Non-pigmented ciliary epithelial cell (primary cell): ENCODE measurements around the gene SLC25A21.

ENCODE experiments used
- DNase-seq: peaks from one replicate; pipeline ENCODE4 v3.0.0-alpha.2; 2010; ENCODE audit warnings: low read depth

The SLC25A21 gene

DNA sequence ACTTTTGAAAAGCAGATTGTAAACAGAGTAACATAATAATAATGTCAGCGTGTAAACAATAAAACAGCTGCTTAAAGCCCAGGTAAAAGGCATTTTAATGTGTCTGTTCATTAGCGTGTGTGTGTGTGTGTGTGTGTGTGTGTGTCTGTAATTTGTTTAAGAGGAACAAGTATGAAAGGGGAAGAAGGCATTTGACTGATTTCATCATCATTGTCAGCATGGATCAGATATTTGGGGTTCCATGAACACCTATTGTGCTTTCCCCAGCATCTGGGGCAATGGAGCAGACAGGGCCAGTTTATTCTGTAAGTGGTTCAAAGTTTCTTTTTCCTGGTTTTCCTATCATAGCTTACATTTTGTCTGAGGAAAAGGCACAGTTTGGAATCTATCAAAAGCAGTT, 28.9 kb downstream of the SLC25A21 start:
- no peak for DNase-seq

DNA sequence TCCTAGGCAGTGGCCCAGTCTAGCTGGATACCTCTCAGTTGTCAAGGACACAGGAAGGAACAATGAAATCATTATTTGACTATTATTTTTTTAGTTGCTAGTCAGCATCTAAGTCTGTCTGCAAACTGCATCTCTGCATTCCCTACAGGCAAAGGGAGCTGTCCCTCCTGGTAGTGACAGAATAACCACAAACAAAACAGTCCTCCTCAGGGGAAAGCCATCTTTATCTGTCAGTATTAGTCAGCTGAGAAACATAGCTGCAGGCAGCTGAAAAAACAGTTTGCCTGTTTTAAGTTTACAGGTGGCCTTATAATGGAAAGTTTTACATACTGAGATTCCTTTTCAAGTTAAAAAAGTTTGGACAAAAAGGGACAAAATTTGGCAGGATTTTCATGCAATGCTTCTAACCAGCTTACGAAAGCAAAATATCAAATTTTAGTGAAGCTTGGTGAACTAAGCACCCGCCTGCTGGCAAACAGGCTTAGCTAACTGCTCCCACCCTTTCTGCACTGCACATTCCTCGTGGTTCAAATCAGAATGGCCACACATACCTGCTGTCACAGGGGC, 29.5 kb downstream of the SLC25A21 start:
- DNase-seq = no peak

DNA sequence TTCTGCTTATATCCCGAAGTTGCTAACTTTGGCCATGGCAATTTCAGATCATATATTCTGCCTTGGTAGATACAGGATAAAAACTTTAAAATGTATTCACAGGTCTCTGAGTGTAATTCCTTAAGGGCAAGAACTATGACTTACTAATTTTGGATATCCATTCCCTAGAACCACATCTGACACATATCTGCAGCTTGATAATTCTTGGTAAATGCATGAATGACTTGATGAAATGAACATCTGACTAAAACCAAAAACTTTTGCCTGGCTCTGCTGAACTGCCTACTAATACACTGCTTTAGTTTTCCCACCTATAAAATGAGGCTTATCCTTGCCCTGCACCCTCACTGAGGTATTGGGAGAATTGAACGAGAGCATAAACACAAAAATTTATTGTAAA, 32.2 kb downstream of the SLC25A21 start:
- no peak for DNase-seq

DNA sequence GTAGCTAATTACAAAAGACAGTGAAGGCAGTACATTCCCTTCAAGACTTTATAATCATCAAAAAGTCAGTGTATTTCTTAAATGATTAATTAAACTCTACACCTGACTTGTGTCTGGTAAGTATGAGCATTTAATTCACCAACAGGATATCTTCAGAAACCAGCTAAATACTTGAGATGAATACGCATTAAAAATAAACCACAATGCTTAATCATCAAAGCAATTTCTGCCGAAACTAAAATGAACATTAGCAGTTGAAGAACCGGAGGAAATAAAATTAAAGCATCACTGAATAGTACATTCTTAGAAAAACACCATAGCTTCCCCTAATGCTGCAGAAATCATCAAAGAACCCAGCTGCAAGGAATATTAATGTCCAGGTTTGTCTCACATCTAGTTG, 32.7 kb downstream of the SLC25A21 start:
- DNase-seq = no peak

DNA sequence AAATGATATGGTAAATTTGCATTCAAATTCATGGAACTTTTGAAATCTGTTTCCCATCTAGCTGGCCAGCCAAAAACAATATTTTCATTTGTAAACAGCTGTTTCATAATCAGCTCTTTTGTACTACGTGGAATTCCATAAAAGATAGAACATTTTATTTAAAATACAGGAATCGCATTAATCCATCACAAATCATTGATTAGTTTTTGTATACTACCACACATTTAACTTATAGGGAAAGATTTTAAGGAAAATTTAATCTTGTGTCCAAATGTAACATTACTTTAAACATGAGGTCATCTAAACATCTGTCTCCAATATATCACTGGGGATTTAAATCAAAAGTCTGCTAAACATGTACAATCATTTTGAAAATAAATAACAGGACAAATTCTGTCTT, 33.5 kb downstream of the SLC25A21 start:
- DNase-seq = no peak

DNA sequence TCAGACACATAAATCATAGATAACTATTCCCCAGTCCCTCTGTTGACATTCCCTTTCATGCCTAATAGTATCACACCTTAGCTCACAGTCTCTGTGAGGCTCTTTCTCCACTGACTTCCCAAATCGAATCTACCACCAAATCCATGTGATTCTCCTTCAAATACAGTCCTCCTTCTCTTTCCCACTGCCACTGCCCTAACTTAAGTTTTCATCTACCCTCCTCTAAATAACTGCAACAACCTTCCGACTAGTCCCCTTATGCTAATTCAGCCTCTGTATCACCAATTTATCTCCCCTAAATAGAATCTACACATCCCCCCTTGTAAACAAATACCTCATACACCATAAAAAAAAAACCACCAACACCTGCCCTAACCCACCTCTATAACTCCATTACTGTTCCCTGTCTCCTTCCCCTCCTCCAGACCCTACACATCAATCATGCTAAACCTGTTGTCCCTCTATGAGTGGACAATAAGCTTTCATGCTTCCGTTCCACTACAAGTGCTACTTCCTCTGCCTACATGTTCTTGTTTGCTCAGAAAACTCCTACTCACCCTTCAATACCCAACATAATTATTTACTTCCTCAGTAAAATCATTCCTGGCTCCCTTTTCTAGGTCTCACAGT, 39.0 kb downstream of the SLC25A21 start:
- no peak for DNase-seq

DNA sequence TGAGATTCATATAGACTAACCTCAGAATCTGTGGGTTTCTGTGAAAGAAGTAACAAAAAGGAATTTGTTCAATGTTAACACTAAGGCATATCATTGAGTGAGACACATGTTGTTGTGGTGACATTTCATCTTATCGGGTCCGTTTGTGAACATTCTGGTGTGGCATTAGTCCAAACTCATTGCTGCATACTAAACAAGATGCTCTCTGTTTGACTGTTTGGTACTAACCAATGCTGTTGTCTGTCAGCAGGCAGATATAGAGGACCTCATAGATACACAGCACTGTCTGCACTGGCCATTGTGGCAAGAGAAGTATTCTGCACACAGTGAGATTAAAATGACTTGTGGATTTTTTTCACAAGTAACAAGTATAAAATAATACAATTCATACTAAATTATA, 41.2 kb downstream of the SLC25A21 start:
- no peak for DNase-seq

DNA sequence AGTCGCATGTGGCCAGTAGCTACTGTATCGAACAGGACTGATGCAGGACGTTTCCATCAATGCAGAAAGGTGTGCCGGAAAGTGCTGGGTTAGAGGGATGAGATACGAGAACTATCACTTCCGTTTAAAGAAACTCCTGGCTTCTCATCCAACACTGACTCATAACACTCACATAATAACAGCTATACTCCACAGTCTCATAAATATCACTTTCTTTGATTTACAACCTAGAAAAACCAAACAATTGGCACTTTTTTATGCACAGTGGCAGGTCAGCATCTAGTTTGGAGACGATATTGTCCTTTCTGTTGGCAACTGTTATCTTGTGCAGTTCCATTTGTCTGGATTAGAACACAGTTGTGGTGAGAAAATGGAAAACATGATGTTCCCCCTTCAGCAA, 43.4 kb downstream of the SLC25A21 start:
- DNase-seq = no peak

DNA sequence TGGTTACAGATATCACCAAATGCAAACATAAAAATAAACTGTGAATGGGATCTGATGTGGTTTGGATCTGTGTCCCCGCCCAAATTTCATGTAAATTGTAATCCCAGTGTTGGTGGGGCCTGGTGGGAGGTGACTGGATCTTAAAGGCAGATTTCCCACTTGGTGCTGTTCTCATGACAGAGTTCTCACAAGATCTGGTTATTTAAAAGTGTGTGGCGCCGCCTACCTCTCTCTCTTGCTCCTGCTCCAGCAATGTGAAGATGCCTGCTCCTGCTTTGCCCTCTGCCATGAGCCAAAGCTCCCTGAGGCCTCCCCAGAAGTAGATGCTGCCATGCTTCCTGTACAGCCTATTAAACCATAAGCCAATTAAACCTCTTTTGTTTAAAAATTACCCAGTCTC, 47.8 kb downstream of the SLC25A21 start:
- no peak for DNase-seq

DNA sequence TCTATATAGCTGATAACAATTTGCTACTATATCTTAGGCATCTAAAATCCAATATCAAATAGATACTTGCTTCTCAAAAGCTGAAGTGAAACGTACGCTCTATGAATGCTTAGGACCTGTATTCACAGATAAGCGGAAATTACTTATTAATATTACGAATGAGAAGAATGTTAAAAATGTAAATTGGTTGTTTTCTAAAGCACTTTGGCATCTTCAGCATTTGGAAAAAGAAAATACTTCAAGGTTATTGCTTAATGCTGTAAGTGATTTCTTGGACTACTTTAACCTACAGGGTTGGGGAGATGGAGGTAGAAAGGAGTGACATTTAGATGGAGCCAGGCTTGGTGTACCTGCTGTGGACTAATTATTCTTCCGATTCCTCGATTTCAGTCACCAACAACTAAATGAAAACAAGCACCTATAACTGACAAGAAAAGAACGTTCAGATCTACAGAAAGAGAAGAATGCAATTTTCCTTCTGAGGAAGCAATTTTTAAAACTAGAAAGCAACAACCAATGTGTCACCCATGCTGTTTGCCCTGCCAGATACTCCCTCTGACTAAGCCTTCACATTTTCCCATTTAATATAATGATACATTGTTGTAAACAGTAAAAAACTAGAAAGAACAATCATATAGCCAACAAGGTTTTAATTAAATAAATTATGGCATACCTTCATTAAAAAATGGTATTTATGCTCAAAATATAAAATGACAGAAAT, 49.3 kb downstream of the SLC25A21 start:
- no peak for DNase-seq

DNA sequence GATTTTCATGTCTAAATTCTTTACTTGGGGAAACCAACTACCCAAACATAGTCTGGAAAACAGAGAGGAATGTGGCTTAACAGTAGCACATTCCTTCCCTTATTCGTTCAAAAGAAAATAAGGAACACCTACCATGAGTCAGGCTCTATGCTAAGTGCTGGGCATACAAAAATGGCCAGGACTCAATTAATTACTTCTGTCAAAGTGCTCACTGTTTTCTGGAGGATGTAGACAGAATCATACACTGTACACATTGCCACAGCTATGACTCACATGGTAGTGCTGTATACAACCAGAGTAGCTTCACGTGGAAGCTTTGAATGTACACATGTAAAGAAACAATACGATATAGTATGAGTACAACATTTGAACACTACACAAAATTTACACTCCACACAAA, 50.1 kb downstream of the SLC25A21 start:
- peak; percentile 38 for DNase-seq

DNA sequence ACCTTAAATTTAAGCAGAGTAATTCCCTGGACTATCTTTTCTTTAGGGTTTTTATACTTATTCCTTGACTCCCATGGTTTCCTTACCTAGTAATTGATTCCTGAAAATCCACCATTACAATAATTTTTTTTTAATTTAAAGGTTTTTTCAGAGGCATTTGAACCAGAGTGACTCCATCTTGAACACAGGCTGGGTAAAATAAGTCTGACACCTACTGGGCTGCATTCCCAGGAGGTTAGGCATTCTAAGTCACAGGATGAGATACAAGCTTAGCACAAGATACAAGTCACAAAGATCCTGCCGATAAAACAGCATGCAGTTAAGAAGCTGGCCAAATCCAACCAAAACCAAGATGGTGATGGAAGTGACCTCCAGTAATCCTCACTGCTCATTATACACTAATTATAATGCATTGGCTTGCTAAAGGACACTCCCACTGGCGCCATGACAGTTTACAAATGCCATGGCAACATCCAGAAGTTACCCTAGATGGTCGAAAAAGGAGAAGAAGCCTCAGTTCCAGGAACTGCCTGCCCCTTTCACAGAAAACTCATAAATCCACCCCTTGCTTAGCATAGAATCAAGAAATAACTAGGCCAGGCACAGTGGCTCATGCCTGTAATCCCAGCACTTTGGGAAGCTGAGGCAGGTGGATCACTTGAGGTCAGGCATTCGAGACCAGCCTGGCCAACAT, 53.6 kb downstream of the SLC25A21 start:
- no peak for DNase-seq

DNA sequence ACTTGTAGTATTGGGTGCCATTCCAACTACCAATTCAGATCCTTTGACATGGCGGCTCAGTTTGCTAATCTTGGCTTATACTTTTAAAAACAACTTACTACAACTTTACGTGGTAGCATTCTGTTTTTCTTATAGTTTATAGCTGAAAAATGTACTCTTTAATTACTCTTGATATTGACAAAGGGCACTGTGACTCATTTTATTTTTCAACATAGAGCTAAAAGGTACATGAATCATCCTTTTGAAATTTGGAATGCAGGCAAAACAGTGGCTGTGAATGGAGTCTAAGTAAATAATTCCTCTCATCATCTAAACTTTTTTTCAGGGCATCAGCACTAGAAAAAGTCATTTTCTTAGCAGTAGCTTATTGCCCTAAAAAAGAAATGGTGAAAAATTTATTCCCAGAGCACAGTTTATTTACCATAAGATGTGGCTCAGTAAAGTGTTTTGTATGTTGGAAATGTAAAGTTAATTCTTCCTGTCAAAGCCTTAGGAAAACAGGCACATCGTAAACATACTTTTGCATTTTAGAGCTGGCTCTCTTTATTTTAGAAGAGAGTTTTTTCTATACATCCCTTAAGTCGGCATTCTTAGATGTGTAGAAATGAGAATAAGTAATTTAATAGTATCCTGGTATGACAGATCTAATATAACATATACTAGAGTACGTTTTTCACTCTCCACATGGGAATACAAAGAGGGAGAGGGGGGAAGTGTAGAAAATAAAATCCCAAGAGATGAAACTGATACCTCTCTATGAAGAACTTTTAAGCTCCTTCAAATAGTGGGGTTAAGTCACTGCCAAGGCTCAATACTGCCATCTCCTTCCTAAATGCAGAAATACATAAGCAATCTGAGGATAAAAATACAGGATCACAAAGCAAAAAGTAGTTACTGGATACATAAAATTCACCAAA, 55.2 kb downstream of the SLC25A21 start:
- no peak for DNase-seq

DNA sequence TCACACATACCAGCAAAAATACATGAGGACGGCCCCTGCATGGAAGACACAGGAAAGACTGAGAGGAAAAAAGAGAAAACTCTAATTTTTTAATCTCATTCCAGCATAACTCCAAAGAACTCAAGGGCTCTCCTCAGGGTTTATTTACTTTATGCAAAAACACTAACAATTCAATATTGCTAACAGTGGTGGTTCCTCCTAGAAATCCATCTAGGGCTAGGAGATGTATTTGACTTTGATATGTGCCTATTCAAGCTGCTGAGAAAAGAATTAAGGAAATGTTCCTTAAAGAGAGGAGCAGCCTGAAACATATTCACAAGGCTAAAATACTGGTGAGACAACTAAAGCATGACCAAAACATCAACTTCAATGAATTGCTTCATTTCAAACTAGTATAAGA, 57.0 kb downstream of the SLC25A21 start:
- no peak for DNase-seq

DNA sequence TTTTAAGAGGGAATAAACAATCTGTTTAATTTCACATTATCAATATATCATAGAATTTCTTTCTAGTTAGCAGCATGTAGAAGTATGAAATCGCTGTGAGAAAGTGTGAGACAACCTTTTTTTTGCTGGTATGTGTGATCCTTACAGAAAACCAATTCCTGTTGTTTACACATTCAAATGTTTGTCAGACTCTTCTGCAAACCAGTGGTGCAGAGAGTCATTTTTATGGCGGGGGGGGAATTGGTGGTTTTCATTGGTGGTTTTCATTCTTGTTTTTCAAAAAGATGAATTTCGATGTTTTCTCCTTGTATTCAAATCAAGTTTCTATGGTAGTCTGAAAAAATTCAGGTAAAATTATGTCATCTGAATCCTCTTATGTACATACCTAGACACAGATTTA, 57.8 kb downstream of the SLC25A21 start:
- DNase-seq = no peak

DNA sequence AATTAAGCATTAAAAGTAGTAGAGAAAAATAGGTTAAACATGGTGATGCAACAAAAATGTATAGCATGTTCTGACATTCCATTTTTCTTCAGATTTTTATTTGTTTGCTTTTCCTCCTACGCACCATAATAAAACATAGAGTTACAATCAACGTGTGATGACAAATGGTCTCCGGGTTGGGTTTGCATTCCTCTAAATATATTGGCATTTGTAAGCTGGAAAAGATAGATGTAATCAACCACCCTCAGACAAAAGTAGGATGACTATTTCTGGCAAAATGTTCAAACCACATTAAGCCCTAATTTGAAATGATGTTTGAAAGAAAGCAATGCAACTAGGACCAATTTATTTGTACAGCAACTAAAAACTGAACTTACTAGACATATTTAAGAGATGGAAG, 58.4 kb downstream of the SLC25A21 start:
- no peak for DNase-seq

DNA sequence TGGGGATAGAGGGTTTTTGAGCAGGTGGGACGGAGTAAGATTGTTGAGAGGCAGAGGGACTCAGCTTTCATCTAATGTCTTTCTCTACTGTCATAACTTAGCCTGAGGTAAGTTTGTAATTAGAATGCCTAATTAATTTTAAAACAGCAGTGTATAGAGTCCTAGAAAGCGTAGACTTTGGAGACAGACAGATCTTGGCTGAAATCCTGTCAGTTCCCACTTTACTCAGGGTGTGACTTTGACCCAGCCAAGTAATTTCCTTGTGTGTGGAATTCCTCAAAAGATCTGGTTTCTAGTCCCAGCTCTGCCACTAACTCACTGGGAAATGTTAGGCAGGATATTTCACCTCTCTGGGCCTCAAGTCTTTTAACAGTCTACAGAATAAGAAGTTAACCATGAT, 74.3 kb downstream of the SLC25A21 start:
- DNase-seq = no peak

DNA sequence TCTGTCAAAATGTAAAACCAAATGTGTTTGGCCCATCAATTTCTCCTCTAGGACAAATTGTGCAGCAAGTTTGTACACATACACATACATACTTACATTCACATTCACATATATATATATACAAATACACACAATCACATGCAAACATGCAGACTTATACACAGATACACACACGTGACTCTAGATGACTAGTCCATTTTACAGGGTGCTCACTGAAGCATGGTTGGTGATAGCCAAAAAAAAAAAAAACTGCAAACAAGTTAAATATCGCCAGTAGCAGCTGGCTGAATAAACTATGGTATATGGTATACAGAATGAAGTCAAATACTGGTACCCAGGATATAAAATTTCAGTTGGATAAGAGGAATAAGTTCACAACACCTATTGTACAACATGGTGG, 77.9 kb downstream of the SLC25A21 start:
- DNase-seq = no peak

DNA sequence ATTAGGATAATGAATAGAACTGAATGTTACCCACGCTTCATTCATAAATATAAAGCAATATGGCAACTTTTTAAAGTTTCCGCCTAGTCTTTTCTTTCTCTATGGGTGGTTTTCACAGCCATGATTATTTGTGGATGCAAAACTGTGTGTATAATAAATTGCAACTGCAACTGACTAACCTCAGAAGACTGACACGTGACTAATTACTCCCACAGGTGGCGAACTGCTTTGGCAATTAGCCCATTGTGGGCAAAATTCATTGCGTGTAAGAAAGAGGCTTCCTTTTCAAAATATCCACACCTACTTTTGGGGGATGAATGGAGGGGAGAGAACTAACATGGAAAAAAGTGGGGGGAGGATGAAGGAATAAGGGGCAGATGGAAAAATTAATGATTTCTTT, 79.0 kb downstream of the SLC25A21 start:
- no peak for DNase-seq

DNA sequence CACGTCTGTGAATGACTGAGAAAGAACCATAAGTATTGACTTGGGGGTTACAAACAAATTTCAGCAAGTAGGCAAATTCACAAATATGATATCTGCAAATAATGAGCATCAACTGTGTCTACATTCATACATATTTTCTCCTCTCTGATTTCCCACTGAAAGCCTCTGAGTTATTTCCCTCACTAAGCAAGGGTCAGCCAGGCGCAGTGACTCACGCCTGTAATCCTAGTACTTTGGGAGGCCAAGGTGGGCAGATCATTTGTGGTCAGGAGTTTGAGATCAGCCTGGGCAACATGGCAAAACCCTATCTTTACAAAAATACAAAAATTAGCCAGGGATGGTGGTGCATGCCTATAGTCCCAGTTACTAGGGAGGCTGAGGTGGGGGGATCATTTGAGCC, 80.8 kb downstream of the SLC25A21 start:
- DNase-seq = no peak

DNA sequence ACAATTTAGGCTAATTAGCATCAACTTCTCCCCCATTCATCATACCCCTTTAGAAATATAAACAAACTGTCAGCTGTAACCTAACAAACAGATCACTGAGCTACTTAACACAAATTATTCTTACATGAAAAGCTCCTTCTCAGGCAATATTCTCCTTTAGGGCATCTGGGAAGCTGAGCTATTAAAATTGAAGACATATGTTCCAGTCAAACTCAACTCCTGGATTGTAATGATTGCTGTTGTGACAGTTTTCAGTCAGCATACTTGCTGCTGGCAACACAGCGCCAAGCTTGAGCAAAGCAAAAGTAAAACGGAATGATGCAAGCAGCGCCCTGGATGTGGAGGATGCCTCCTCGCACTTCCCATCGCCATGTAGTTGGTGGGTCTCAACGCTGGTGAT, 82.4 kb downstream of the SLC25A21 start:
- DNase-seq = no peak

DNA sequence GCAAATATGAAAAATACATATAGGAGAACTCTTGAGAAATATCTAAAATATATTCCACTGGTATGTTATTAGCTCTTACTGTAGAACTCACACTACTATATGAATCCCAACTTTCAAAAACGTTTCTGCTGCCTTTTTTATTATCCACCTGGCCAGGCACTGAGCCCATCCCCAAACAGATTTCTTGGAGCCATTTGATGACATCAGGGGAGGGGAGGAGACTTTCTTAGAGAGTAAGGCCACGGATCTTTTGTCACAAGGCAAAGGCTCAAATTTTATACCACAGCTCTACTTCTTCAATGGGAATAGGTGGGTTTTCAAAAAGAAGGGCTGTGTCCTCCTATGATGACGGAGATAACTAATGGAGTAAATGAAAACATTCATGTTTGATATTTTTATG, 83.0 kb downstream of the SLC25A21 start:
- DNase-seq = no peak
